EL (cell line): Measurements from ENCODE around the gene CACNG1.
A peak's percentile ranks its signal among the peaks of the same experiment; 100 is the strongest.
"Not testable (repeated sequence)": the region's sequence is repeated elsewhere in the genome, so short reads cannot be mapped to it uniquely, and the experiment has no call there.

Experiments
- DNase-seq: peaks from one replicate; pipeline ENCODE4 v3.0.0-alpha.2; 2016

CACNG1 gene

GRCh38 chr17:67026341-67026740, 18.0 kb upstream of the CACNG1 start:
- DNase-seq: no peak

DNA sequence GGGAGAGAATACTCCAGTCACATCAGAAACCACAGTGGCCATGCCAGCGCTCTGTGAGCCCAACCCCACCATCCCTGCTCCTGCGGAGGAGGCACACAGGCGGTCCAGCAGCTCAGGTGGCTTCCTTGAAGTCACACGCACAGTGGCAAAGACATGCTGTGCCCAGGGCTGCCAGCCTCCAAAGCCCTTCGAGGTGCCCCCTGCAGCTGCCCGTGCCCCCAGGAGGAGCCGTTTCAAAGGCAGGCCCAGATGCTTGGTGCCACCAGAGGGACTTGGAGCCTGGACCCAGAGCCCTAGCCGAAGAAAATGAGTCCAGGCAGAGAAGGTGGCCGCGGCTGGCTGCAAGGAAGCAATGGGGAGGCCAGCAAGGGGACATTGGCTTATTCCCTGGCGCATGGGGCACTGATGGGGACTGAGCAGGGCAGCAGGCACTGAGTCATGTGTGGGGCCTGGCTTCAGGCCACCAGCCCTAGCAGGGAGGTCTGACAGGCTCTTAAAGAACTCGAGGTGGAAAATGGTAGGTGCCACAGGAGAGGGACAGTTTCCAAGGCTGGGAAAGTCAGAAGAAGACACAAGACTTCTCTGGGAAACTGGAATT, 17.2 kb upstream of the CACNG1 start:
- DNase-seq: peak; percentile 20

DNA sequence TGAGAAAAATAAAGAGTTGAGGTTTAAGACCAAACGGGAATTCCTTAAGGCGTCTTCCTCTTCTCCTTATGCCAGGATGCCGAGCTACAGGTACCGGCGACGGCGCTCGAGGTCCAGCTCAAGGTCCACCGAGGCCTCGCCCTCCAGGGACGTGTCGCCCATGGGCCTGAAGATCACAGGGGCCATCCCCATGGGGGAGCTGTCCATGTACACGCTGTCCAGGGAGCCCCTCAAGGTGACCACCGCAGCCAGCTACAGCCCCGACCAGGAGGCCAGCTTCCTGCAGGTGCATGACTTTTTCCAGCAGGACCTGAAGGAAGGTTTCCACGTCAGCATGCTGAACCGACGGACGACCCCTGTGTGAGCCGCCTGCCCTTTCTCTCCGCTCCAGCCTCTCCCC, 13.7 kb upstream of the CACNG1 start:
- DNase-seq: no peak

DNA sequence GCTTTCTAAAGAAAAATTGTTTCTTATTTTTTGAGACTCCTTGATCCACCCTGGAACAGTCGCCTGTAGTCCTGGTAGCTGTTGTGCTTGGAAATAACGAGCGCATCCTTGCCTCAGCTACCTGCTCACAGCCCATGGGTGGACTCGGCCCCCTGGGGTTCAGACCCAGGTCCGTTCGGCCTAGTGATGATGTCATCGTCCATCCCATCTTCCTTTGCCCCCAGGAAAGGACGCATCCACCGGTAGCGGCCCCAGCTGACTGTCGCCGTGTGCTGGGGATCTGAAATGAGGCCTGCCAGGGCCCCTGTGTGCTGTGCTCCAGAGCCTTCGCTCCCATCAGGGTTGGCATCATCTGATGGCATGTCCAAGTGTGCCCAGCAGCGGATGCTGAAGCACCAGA, 12.0 kb upstream of the CACNG1 start:
- DNase-seq: no peak

DNA sequence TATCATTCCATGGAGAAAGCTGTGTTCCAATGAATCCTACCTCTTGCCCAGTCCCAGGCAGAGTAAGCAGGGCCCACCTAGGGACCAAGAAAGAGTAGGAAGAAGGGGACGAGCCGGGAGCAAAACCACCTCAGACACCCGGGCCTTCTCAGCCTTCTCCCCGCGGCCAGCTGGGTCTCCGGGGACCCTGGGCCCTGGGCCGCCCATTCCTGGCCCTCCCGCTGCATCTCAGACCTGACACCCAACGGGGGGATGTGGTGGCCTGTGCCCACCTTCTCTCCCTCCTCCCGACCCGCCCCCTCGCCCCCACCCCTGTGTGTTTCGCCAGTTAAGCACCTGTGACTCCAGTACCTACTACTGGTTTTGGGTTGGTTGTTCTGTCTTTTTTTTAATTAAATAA, 11.4 kb upstream of the CACNG1 start:
- DNase-seq: no peak

- no peak for DNase-seq
Observed at GRCh38 chr17:67033613-67034012, 10.7 kb upstream of the CACNG1 start.

DNA sequence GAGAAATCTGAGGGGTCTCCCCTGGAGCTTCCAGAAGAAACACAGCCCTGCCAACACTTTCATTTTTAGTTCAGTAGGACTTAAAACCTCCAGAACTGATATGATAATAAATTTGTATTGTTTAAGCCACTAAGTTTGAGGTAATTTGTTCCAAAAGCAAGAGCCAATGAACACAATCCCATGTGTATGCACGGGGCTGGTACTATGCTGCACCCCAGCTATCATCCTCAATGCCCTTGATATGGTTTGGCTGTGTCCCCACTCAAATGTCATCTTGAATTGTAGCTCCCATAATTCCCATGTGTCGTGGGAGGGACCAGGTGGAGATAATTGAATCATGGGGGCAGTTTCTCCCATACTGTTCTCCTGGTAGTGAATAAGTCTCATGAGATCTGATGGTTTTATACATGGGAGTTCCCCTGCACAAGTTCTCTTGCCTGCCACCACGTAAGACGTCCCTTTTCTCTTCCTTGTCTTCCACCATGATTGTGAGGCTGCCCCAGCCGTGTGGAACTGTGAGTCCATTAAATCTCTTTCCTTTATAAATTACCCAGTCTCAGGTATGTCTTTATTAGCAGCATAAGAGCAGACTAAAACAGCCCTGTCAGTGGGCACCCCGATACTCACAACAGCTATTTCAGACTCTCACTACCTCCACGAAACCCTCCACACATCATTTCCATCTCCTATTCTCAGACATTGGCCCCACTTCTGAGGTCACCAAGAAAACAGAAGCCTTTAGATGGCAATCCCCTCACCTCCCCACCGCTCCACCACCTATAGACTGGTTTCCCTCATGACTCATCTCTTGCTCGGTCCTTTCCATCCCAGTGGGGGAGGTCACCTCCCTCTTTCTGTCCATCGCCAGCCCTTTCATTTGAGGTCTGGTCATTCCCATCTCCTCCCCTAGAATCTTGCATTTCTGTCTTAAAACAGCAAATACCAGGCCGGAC, 8.9 kb upstream of the CACNG1 start:
- DNase-seq: no peak

- no peak for DNase-seq
Observed at GRCh38 chr17:67038861-67039365, 5.4 kb upstream of the CACNG1 start.

GRCh38 chr17:67040652-67041051, 3.7 kb upstream of the CACNG1 start:
- DNase-seq: no peak

DNA sequence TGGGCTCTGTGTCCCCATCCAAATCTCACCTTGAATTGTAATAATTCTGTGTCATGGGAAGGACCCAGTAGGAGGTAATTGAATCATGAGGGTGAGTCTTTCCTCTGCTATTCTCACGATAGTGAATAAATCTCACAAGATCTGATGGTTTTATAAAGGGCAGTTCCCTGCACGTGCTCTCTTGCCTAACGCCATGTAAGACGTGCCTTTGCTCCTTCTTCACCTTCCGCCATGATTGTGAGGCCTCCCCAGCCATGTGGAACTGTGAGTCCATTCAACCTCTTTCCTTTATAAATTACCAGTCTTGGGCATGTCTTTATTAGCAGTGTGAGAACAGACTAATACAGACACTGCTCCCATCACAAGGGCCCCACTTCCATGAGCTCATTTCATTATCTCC, 3.2 kb upstream of the CACNG1 start:
- DNase-seq: not testable (repeated sequence)

DNA sequence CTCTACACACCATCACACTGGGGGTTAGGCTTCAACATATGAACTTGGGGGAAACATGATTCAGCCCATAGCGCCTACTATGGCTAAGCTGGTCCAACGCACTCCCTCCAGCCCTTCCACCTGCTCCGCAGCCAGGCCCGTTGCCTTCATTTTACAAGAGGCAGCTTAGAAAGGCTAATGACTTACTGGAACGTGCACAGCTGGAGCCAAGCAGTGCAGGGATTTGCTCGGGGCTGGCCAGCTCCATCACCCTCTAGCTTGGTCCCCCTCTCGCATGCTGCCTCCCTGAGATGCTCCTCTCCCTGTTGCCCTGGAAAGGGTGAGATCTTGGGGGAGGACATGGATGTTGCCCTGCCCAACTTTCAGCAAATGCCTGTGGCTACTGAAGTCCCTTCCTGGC, 2.8 kb upstream of the CACNG1 start:
- DNase-seq: no peak

- no peak for DNase-seq
Observed at GRCh38 chr17:67041941-67042899, 2.1 kb upstream of the CACNG1 start.

GRCh38 chr17:67043283-67043682, 1.1 kb upstream of the CACNG1 start:
- DNase-seq: no peak

- DNase-seq: no peak
Observed at GRCh38 chr17:67044940-67045339, 586 bp downstream of the CACNG1 start.

GRCh38 chr17:67046398-67046797, 2.0 kb downstream of the CACNG1 start:
- DNase-seq: no peak

DNA sequence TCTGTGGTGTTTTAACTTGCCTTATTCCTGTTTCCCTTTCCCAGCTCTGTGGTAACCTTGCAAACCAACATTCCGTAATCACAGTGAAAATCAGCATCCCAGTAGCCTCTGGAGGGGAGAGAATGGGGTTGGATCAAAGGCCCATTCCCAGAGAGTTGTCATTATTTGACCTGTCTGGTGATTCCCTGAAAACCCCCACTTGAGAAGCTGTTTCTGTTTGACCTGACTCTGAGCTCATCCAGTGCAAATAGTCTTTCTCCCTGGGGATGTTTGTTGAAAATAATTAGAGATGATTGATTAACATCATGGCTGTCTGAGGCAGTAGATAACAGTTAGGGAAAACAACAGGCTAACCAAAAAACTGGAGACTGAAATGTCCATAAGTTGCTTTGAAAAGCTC, 3.0 kb downstream of the CACNG1 start:
- DNase-seq: no peak

DNA sequence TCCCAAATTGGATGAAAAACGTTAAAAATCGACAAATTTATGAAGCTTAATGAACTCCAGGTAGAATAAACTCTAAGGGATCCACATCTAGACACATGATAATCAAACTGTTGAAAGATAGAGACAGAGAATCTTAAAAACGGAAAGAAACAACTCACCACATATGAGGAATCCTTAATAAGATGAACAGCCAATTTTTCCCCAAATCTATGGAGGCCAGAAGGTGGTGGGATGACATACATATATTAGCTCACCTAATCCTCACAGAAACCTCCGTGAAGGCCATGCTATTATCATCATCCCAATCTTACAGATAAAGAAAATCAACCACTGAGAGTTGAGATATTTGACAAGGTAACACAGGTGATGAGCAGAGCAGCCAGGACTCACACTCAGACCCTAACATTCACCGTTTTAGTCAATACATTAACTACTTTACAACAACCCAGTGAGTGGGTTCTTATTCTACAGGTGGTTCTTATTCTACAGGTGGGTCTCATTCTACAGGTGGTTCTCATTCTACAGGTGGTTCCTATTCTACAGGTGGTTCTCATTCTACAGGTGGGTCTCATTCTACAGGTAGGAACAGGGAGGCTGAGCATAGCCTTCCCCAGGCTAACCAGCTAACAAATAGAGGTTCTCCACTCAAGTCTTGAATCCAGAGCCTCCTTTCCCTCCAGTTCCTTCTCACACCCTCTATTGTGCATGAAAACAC, 4.8 kb downstream of the CACNG1 start:
- no peak for DNase-seq

GRCh38 chr17:67050066-67050465, 5.7 kb downstream of the CACNG1 start:
- DNase-seq: no peak

- DNase-seq: no peak
Observed at GRCh38 chr17:67050471-67051154, 6.3 kb downstream of the CACNG1 start.

GRCh38 chr17:67051155-67051538, 6.8 kb downstream of the CACNG1 start:
- DNase-seq: no peak

GRCh38 chr17:67051837-67052236, 7.5 kb downstream of the CACNG1 start:
- no peak for DNase-seq
